ENCODE data around the gene RERE. TPM values are rescaled to one million over a fixed set of nuclear protein-coding genes. Genes with fewer than 3 reads are reported as not detected.
A peak's percentile ranks its signal among the peaks of the same experiment; 100 is the strongest.
"Not testable (repeated sequence)": the region's sequence is repeated elsewhere in the genome, so short reads cannot be mapped to it uniquely, and the experiment has no call there.

Gene RERE
- polyA plus RNA-seq, 1 of the 3 experiments (the other 2 are of a cell fraction), result 8.1 TPM

- no peak overlapping the region for H3K4me3 ChIP-seq (ENCODE audit: low read depth in 2 of 2, low read length in 1 of 2)
- H3K9ac ChIP-seq, result no peak overlapping the region
- H3K4me1 ChIP-seq (ENCODE audit: control insufficient read depth in 1 of 2, insufficient read depth in 2 of 2, low read depth in 1 of 2, low read length in 1 of 2), result peaks cover 34 to 37% of the 10 kb centered on the region in 2 experiments; a peak in 3 of 4 replicates
- no peaks in the 10 kb centered on the region for H3K27me3 ChIP-seq (ENCODE audit: insufficient read depth)
- H3F3A ChIP-seq (replicated peaks; ENCODE audit: insufficient read depth), result peaks cover 7% of the 10 kb centered on the region
- no peak overlapping the region for H2AFZ ChIP-seq (ENCODE audit: low read depth)
- no peak overlapping the region for H3K4me2 ChIP-seq
- H4K20me1 ChIP-seq (ENCODE audit: insufficient read depth), result peaks cover 4% of the 10 kb centered on the region; the same call in 1 of the 2 replicates
- H3K9me2 ChIP-seq, result no peaks in the 10 kb centered on the region
- H3K27ac ChIP-seq (ENCODE audit: low read depth in 2 of 2, low read length in 1 of 2), result 0 out of 4 replicates have a peak overlapping the region, but pooled peaks of 1 of the 2 experiments have one; percentile 19
- no peaks in the 10 kb centered on the region for H3K36me3 ChIP-seq (replicated peaks in 1 of 2; ENCODE audit: control insufficient read depth in 1 of 2, insufficient read depth in 2 of 2, low read length in 1 of 2)
- CTCF ChIA-PET, result interaction anchor here (0.6 to 2.2 kb wide), 7 partner anchors 9 to 226 kb away, joined by 3 to 8 read pairs (median 3); no protein-coding TSS in a partner anchor
- POLR2A ChIA-PET, result no interaction called here
- TF ChIP-seq SIN3A (IDR thresholded peaks at IDR 0.05; ENCODE audit: borderline replicate concordance, low read depth, low read length) (no peak), GATA2 (CRISPR knock-in tag; IDR thresholded peaks at IDR 0.05) (no peak)
- WGBS (ENCODE audit: low lambda C conversion rate), result 80% methylated on average over 1 of the region's 1 CpG
- H3K79me2 ChIP-seq (ENCODE audit: insufficient read depth), result peaks cover 16% of the 10 kb centered on the region
- no peak for DNase-seq
- no peaks in the 10 kb centered on the region for H3K9me3 ChIP-seq
Observed at GRCh38 chr1:8595941-8596340, 221.5 kb downstream of the RERE start.

DNA sequence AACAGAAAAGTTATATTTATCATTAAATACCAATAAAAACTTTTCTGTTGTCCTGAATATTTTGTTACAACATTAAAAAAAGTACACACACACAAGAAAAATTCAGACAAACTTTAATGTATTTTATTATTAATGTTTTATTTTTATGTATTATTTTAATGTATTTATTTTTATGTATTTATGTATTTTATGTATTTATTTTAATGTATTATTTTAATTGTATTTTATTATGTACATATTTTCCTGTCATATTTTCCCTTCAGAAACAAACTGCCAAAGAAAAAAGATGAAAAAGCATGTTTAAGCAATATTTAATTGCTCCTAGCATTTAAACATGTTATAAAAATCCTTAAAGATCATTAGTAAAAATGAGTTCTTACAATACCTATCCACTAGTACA lies 222.1 kb downstream of the RERE start:
- Histone ChIP-seq H3F3A (replicated peaks; ENCODE audit: insufficient read depth) (peaks cover 7% of the 10 kb centered on the region), H3K9ac (no peak overlapping the region), H4K20me1 (ENCODE audit: insufficient read depth) (peaks cover 4% of the 10 kb centered on the region; the same call in 1 of the 2 replicates), H3K9me2 (no peaks in the 10 kb centered on the region), H3K27me3 (ENCODE audit: insufficient read depth) (no peaks in the 10 kb centered on the region), H3K4me2 (no peak overlapping the region), H3K4me1 (ENCODE audit: control insufficient read depth in 1 of 2, insufficient read depth in 2 of 2, low read depth in 1 of 2, low read length in 1 of 2) (peaks cover 36 to 39% of the 10 kb centered on the region in 2 experiments; a peak in 3 of 4 replicates), H3K79me2 (ENCODE audit: insufficient read depth) (peaks cover 16% of the 10 kb centered on the region), H3K9me3 (no peaks in the 10 kb centered on the region), H2AFZ (ENCODE audit: low read depth) (no peak overlapping the region), H3K36me3 (replicated peaks in 1 of 2; ENCODE audit: control insufficient read depth in 1 of 2, insufficient read depth in 2 of 2, low read length in 1 of 2) (no peaks in the 10 kb centered on the region), H3K27ac (ENCODE audit: low read depth in 2 of 2, low read length in 1 of 2) (no peak overlapping the region), H3K4me3 (ENCODE audit: low read depth in 2 of 2, low read length in 1 of 2) (no peak overlapping the region)
- no peak for DNase-seq
- TF ChIP-seq TCF12 (IDR thresholded peaks at IDR 0.05) (no peak), MEF2A (IDR thresholded peaks at IDR 0.05; ENCODE audit: borderline replicate concordance, low read depth) (no peak), YY1 (IDR thresholded peaks at IDR 0.05; ENCODE audit: low read depth) (no peak), USF1 (IDR thresholded peaks at IDR 0.05; ENCODE audit: borderline replicate concordance, low read depth) (no peak), RFX5 (IDR thresholded peaks at IDR 0.05; ENCODE audit: low read length) (no peak), RCOR1 (IDR thresholded peaks at IDR 0.05; ENCODE audit: low read length) (no peak), MXI1 (IDR thresholded peaks at IDR 0.05; ENCODE audit: low read depth, low read length) (no peak), JUND (IDR thresholded peaks at IDR 0.05) (no peak), TAF1 (IDR thresholded peaks at IDR 0.05; ENCODE audit: borderline replicate concordance, low read depth, low read length) (no peak), FOXJ3 (CRISPR knock-in tag; IDR thresholded peaks at IDR 0.05) (no peak)
- TF ChIP-seq, protein P1, sequence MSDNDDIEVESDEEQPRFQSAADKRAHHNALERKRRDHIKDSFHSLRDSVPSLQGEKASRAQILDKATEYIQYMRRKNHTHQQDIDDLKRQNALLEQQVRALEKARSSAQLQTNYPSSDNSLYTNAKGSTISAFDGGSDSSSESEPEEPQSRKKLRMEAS (IDR thresholded peaks at IDR 0.05; ENCODE audit: low read depth), result no peak
- TF ChIP-seq, protein P2, sequence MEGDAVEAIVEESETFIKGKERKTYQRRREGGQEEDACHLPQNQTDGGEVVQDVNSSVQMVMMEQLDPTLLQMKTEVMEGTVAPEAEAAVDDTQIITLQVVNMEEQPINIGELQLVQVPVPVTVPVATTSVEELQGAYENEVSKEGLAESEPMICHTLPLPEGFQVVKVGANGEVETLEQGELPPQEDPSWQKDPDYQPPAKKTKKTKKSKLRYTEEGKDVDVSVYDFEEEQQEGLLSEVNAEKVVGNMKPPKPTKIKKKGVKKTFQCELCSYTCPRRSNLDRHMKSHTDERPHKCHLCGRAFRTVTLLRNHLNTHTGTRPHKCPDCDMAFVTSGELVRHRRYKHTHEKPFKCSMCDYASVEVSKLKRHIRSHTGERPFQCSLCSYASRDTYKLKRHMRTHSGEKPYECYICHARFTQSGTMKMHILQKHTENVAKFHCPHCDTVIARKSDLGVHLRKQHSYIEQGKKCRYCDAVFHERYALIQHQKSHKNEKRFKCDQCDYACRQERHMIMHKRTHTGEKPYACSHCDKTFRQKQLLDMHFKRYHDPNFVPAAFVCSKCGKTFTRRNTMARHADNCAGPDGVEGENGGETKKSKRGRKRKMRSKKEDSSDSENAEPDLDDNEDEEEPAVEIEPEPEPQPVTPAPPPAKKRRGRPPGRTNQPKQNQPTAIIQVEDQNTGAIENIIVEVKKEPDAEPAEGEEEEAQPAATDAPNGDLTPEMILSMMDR (IDR thresholded peaks at IDR 0.05), result no peak
- TF ChIP-seq, protein P3, sequence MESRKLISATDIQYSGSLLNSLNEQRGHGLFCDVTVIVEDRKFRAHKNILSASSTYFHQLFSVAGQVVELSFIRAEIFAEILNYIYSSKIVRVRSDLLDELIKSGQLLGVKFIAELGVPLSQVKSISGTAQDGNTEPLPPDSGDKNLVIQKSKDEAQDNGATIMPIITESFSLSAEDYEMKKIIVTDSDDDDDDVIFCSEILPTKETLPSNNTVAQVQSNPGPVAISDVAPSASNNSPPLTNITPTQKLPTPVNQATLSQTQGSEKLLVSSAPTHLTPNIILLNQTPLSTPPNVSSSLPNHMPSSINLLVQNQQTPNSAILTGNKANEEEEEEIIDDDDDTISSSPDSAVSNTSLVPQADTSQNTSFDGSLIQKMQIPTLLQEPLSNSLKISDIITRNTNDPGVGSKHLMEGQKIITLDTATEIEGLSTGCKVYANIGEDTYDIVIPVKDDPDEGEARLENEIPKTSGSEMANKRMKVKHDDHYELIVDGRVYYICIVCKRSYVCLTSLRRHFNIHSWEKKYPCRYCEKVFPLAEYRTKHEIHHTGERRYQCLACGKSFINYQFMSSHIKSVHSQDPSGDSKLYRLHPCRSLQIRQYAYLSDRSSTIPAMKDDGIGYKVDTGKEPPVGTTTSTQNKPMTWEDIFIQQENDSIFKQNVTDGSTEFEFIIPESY (IDR thresholded peaks at IDR 0.05; ENCODE audit: borderline replicate concordance, low read depth), result no peak
- ChIA-PET CTCF (interaction anchor here (2.2 kb wide), 2 partner anchors 10 to 34 kb away, joined by 5 to 8 read pairs; no protein-coding TSS in a partner anchor), POLR2A (no interaction called here)

GRCh38 chr1:8593292-8593691 lies 224.1 kb downstream of the RERE start:
- H3K27me3 ChIP-seq (ENCODE audit: insufficient read depth); DNase-seq; H3K4me2 ChIP-seq; POLR2A ChIA-PET; H3K36me3 ChIP-seq (replicated peaks in 1 of 2; ENCODE audit: control insufficient read depth in 1 of 2, insufficient read depth in 2 of 2, low read length in 1 of 2); H3K9ac ChIP-seq; H3K9me2 ChIP-seq; H3K27ac ChIP-seq (ENCODE audit: low read depth in 2 of 2, low read length in 1 of 2); H3K4me3 ChIP-seq (ENCODE audit: low read depth in 2 of 2, low read length in 1 of 2); H3F3A ChIP-seq (replicated peaks; ENCODE audit: insufficient read depth); H4K20me1 ChIP-seq (ENCODE audit: insufficient read depth); H2AFZ ChIP-seq (ENCODE audit: low read depth); H3K9me3 ChIP-seq: not testable (repeated sequence)
- peaks cover 24 to 25% of the 10 kb centered on the region in 2 experiments; a peak in 3 of 4 replicates for H3K4me1 ChIP-seq (ENCODE audit: control insufficient read depth in 1 of 2, insufficient read depth in 2 of 2, low read depth in 1 of 2, low read length in 1 of 2)
- H3K79me2 ChIP-seq (ENCODE audit: insufficient read depth), result peaks cover 22% of the 10 kb centered on the region
- 93% methylated on average over 3 of the region's 3 CpGs for WGBS (ENCODE audit: low lambda C conversion rate)
- CTCF ChIA-PET, result interaction anchor here (1.0 kb wide), 1 partner anchor 10 kb away, joined by 3 read pairs; no protein-coding TSS in a partner anchor

Data from SK-N-SH (cell line).